Measurements from ENCODE around the gene TRIP10.

TRIP10 gene

GRCh38 chr19:6735181-6735911 is 4.1 kb upstream of the TRIP10 start:
- 80% methylated on average over 10 of the region's 15 CpGs for WGBS
- no peak overlapping the region for H3K18ac ChIP-seq (ENCODE audit: low read depth in 1 of 2, low read length in 2 of 2)
- peak overlapping the region in 1 of 2 experiments; percentile 93 for H3K4me3 ChIP-seq (ENCODE audit: insufficient read depth in 1 of 2, low read depth in 1 of 2, low read length in 2 of 2)
- no peak overlapping the region for H4K91ac ChIP-seq (ENCODE audit: low read length)
- peak overlapping the region in 1 of 2 experiments; percentile 72 for H3K4ac ChIP-seq (ENCODE audit: low read depth in 1 of 2, low read length in 2 of 2)
- H3K14ac ChIP-seq (ENCODE audit: low read length in 2 of 2) = no peak overlapping the region
- peaks cover 34 to 44% of the 10 kb centered on the region in 2 experiments for H3K36me3 ChIP-seq (ENCODE audit: control insufficient read depth in 1 of 2, insufficient read depth in 2 of 2, low read depth in 1 of 2, low read length in 2 of 2)
- H4K8ac ChIP-seq (ENCODE audit: low read length) = peak overlapping the region; percentile 35
- H2AFZ ChIP-seq (ENCODE audit: low read depth, low read length) = no peak overlapping the region
- H3K9ac ChIP-seq (ENCODE audit: low read length) = peak overlapping the region; percentile 97
- H3K79me1 ChIP-seq (replicated peaks; ENCODE audit: low read length, poor library complexity, severe bottlenecking) = peaks cover 30% of the 10 kb centered on the region
- peaks cover 38% of the 10 kb centered on the region for H3K4me1 ChIP-seq (ENCODE audit: control insufficient read depth, insufficient read depth, low read depth, low read length)
- H3K23ac ChIP-seq (ENCODE audit: low read length in 2 of 2) = no peak overlapping the region
- H2BK12ac ChIP-seq (ENCODE audit: low read length in 2 of 2) = no peak overlapping the region
- H3K9me3 ChIP-seq (ENCODE audit: control insufficient read depth, low read length) = no peaks in the 10 kb centered on the region
- H2BK5ac ChIP-seq (ENCODE audit: low read depth, low read length, poor library complexity, severe bottlenecking) = no peak overlapping the region
- H2AK5ac ChIP-seq (ENCODE audit: low read length, severe bottlenecking) = peak overlapping the region; percentile 55
- no peak overlapping the region for H2BK15ac ChIP-seq (ENCODE audit: low read depth, poor library complexity, severe bottlenecking)
- no peak overlapping the region for H3K27ac ChIP-seq (ENCODE audit: low read length, poor library complexity, severe bottlenecking)
- H2BK120ac ChIP-seq (ENCODE audit: low read depth, low read length) = peak overlapping the region; percentile 15
- DNase-seq = peak; percentile 16
- H3K27me3 ChIP-seq (ENCODE audit: control insufficient read depth in 1 of 2, insufficient read depth in 1 of 2, low read length in 2 of 2) = no peaks in the 10 kb centered on the region
- peak overlapping the region; percentile 7 for H3K4me2 ChIP-seq (ENCODE audit: low read length, poor library complexity, severe bottlenecking)

GRCh38 chr19:6736169-6736916 is 3.1 kb upstream of the TRIP10 start:
- 39% methylated on average over 25 of the region's 25 CpGs for WGBS
- Histone ChIP-seq H3K18ac (ENCODE audit: low read depth in 1 of 2, low read length in 2 of 2) (peak overlapping the region; percentile 35 to 98), H3K4me2 (ENCODE audit: low read length, poor library complexity, severe bottlenecking) (peak overlapping the region; percentile 97), H3K4me3 (ENCODE audit: insufficient read depth in 1 of 2, low read depth in 1 of 2, low read length in 2 of 2) (peak overlapping the region; percentile 87 to 93), H3K23ac (ENCODE audit: low read length in 2 of 2) (no peak overlapping the region), H2BK5ac (ENCODE audit: low read depth, low read length, poor library complexity, severe bottlenecking) (no peak overlapping the region), H2AFZ (ENCODE audit: low read depth, low read length) (no peak overlapping the region), H3K14ac (ENCODE audit: low read length in 2 of 2) (peak overlapping the region in 1 of 2 experiments; percentile 62), H2AK5ac (ENCODE audit: low read length, severe bottlenecking) (no peak overlapping the region), H3K27me3 (ENCODE audit: control insufficient read depth in 1 of 2, insufficient read depth in 1 of 2, low read length in 2 of 2) (no peaks in the 10 kb centered on the region), H2BK15ac (ENCODE audit: low read depth, poor library complexity, severe bottlenecking) (peak overlapping the region; percentile 70), H3K27ac (ENCODE audit: low read length, poor library complexity, severe bottlenecking) (peak overlapping the region; percentile 75), H4K91ac (ENCODE audit: low read length) (no peak overlapping the region), H2BK12ac (ENCODE audit: low read length in 2 of 2) (peak overlapping the region in 1 of 2 experiments; percentile 47), H3K36me3 (ENCODE audit: control insufficient read depth in 1 of 2, insufficient read depth in 2 of 2, low read depth in 1 of 2, low read length in 2 of 2) (peaks cover 30 to 34% of the 10 kb centered on the region in 2 experiments), H3K4me1 (ENCODE audit: control insufficient read depth, insufficient read depth, low read depth, low read length) (peaks cover 38% of the 10 kb centered on the region), H4K8ac (ENCODE audit: low read length) (peak overlapping the region; percentile 28), H2BK120ac (ENCODE audit: low read depth, low read length) (peak overlapping the region; percentile 45), H3K9me3 (ENCODE audit: control insufficient read depth, low read length) (no peaks in the 10 kb centered on the region), H3K79me1 (replicated peaks; ENCODE audit: low read length, poor library complexity, severe bottlenecking) (peaks cover 28% of the 10 kb centered on the region), H3K9ac (ENCODE audit: low read length) (peak overlapping the region; percentile 97), H3K4ac (ENCODE audit: low read depth in 1 of 2, low read length in 2 of 2) (peak overlapping the region in 1 of 2 experiments; percentile 72)
- peak; percentile 96 for DNase-seq

DNA sequence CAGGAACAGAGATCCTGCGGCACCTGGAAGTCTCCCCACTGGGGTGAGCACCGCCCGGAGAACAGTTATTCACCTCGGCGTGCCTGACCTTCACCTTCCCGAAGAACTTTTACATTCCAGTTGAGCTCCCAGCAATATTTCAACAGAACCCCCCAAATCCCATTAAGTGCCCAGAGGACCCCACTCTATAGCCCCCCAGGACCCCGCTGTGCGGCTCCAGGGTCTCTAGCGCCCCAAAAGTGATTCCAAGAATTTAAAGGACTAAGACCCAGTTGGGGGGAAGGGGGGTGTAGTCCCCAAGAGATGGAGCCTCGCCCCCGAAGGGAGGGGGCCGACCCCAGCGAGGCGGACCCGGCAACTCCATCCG is 2.6 kb upstream of the TRIP10 start:
- peak overlapping the region; percentile 68 for H2BK5ac ChIP-seq (ENCODE audit: low read depth, low read length, poor library complexity, severe bottlenecking)
- H4K91ac ChIP-seq (ENCODE audit: low read length) = no peak overlapping the region
- peak overlapping the region in 1 of 2 experiments; percentile 43 for H3K4ac ChIP-seq (ENCODE audit: low read depth in 1 of 2, low read length in 2 of 2)
- H3K23ac ChIP-seq (ENCODE audit: low read length in 2 of 2) = no peak overlapping the region
- no peak for DNase-seq
- H3K36me3 ChIP-seq (ENCODE audit: control insufficient read depth in 1 of 2, insufficient read depth in 2 of 2, low read depth in 1 of 2, low read length in 2 of 2) = peaks cover 26 to 29% of the 10 kb centered on the region in 2 experiments
- no peaks in the 10 kb centered on the region for H3K9me3 ChIP-seq (ENCODE audit: control insufficient read depth, low read length)
- H3K9ac ChIP-seq (ENCODE audit: low read length) = peak overlapping the region; percentile 97
- H3K18ac ChIP-seq (ENCODE audit: low read depth in 1 of 2, low read length in 2 of 2) = peak overlapping the region; percentile 35 to 98
- peak overlapping the region; percentile 45 for H2BK120ac ChIP-seq (ENCODE audit: low read depth, low read length)
- peak overlapping the region in 1 of 2 experiments; percentile 47 for H2BK12ac ChIP-seq (ENCODE audit: low read length in 2 of 2)
- peak overlapping the region; percentile 97 for H3K4me2 ChIP-seq (ENCODE audit: low read length, poor library complexity, severe bottlenecking)
- H3K4me1 ChIP-seq (ENCODE audit: control insufficient read depth, insufficient read depth, low read depth, low read length) = peaks cover 38% of the 10 kb centered on the region
- H4K8ac ChIP-seq (ENCODE audit: low read length) = peak overlapping the region; percentile 5
- no peak overlapping the region for H2AFZ ChIP-seq (ENCODE audit: low read depth, low read length)
- peaks cover 27% of the 10 kb centered on the region for H3K79me1 ChIP-seq (replicated peaks; ENCODE audit: low read length, poor library complexity, severe bottlenecking)
- H2AK5ac ChIP-seq (ENCODE audit: low read length, severe bottlenecking) = peak overlapping the region; percentile 34
- no peaks in the 10 kb centered on the region for H3K27me3 ChIP-seq (ENCODE audit: control insufficient read depth in 1 of 2, insufficient read depth in 1 of 2, low read length in 2 of 2)
- H3K27ac ChIP-seq (ENCODE audit: low read length, poor library complexity, severe bottlenecking) = peak overlapping the region; percentile 75
- H3K14ac ChIP-seq (ENCODE audit: low read length in 2 of 2) = peak overlapping the region in 1 of 2 experiments; percentile 58
- peak overlapping the region; percentile 70 for H2BK15ac ChIP-seq (ENCODE audit: low read depth, poor library complexity, severe bottlenecking)
- H3K4me3 ChIP-seq (ENCODE audit: insufficient read depth in 1 of 2, low read depth in 1 of 2, low read length in 2 of 2) = peak overlapping the region; percentile 87 to 93
- WGBS = 2% methylated on average over 15 of the region's 16 CpGs

All from mesenchymal stem cell (in vitro differentiated cells and primary cell).